ENCODE measurements around the gene TTLL1.

Gene TTLL1

GRCh38 chr22:42993651-42994275 lies 95.4 kb downstream of the TTLL1 start:
- DNase-seq: no peak
- CTCF ChIA-PET: no interaction called here

DNA sequence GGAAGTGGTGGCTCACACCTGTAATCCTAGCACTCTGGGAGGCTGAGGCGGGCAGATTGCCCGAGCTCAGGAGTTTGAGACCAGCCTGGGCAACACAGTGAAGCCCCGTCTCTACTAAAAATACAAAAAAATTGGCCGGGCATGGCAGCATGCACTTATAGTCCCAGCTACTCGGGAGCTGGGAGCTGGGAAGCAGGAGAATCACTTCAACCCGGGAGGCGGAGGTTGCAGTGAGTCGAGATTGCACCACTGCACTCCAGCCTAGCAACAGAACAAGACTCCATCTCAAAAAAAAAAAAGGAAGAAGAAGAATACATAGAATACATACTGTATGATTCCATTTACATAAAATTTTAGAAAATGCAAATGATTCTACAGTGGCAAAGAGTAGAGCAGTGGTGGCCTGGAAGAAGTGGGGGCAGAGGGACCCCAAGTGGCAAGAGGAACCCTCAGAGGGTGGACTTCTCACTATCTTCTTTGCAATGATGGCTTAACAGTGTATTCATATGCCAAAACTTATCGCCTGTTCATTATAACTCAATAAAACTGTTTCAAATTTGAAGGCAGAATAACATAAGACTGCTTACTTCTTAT lies 96.2 kb downstream of the TTLL1 start:
- DNase-seq: no peak
- Mint-ChIP-seq H3K4me3 (no peak overlapping the region), H3K36me3 (peaks cover 9% of the 10 kb centered on the region), H3K27me3 (no peaks in the 10 kb centered on the region), H3K9me3 (peaks cover 2% of the 10 kb centered on the region), H3K4me1 (peaks cover 13% of the 10 kb centered on the region), H3K27ac (no peak overlapping the region)
- CTCF ChIA-PET: no interaction called here

More at GRCh38 chr22:42993651-42994275, 95.4 kb downstream of the TTLL1 start:
- H3K27me3 Mint-ChIP-seq: no peaks in the 10 kb centered on the region
- H3K36me3 Mint-ChIP-seq: peaks cover 9% of the 10 kb centered on the region
- no peak overlapping the region for H3K4me3 Mint-ChIP-seq
- peaks cover 2% of the 10 kb centered on the region for H3K9me3 Mint-ChIP-seq
- H3K4me1 Mint-ChIP-seq: peaks cover 21% of the 10 kb centered on the region
- H3K27ac Mint-ChIP-seq: no peak overlapping the region

GRCh38 chr22:42992092-42992491 lies 97.1 kb downstream of the TTLL1 start:
- no peak overlapping the region for H3K4me3 Mint-ChIP-seq
- peaks cover 9% of the 10 kb centered on the region for H3K36me3 Mint-ChIP-seq
- CTCF ChIA-PET: no interaction called here
- H3K27ac Mint-ChIP-seq: no peak overlapping the region
- H3K4me1 Mint-ChIP-seq: peaks cover 8% of the 10 kb centered on the region
- no peaks in the 10 kb centered on the region for H3K27me3 Mint-ChIP-seq
- no peak for DNase-seq
- peaks cover 2% of the 10 kb centered on the region for H3K9me3 Mint-ChIP-seq

DNA sequence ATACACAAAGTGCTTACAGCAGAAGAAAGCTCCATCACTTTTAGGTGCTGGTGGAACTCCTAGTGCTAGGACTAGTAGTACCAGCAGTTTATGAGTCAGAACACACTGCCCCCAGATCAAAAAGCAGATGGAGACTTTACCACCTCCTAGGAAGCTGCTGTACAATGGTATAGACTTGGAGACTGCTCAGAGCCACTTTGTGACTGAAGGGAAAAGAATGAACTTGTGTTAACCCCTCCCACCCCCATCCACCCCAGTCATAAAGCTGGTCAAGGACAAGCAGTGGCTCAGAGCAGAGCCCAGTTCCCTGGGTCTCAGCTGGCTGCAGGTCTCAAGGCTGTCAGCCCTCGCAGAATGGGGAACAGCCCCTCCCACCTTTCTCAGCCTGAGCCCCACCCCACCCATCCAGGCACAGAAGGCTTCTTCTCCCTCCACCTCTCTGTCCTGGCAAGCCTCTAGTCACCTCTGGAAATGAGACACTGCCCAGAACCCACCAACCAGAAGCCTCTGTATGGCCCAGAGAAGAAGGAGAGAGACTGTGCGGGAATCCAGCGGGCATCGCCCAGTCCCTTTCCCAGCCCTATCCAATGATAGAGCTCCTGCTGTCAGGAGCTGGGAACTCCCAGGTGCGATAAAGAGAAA lies 98.1 kb downstream of the TTLL1 start:
- no peak overlapping the region for H3K27ac Mint-ChIP-seq
- no peak overlapping the region for H3K4me3 Mint-ChIP-seq
- no peak for DNase-seq
- no peaks in the 10 kb centered on the region for H3K27me3 Mint-ChIP-seq
- peaks cover 2% of the 10 kb centered on the region for H3K9me3 Mint-ChIP-seq
- peaks cover 9% of the 10 kb centered on the region for H3K36me3 Mint-ChIP-seq
- peaks cover 5% of the 10 kb centered on the region for H3K4me1 Mint-ChIP-seq
- CTCF ChIA-PET: interaction anchor here (0.8 to 1.1 kb wide), 2 partner anchors 9 to 11 kb away, joined by 4 read pairs; no protein-coding TSS in a partner anchor

GRCh38 chr22:42990131-42990838 lies 98.9 kb downstream of the TTLL1 start:
- Mint-ChIP-seq H3K27ac (no peak overlapping the region), H3K36me3 (peaks cover 9% of the 10 kb centered on the region), H3K9me3 (peaks cover 2% of the 10 kb centered on the region), H3K4me3 (no peak overlapping the region), H3K4me1 (peaks cover 2% of the 10 kb centered on the region), H3K27me3 (no peaks in the 10 kb centered on the region)
- CTCF ChIA-PET: interaction anchor here (0.6 to 1.1 kb wide), 3 partner anchors 10 to 131 kb away, joined by 3 to 4 read pairs (median 3); no protein-coding TSS in a partner anchor
- no peak for DNase-seq

Measured in activated naive CD4-positive, alpha-beta T cell treated with anti-CD3 and anti-CD28 coated beads, Interleukin-2, amount 10 ng/mL, durations not matched to agents 7 days and 5 days (primary cell).